ENCODE results near the gene MYL6. TPM values are rescaled to one million over a fixed set of nuclear protein-coding genes. Genes with fewer than 3 reads are reported as not detected.
A peak's percentile ranks its signal among the peaks of the same experiment; 100 is the strongest.

MYL6 gene
- total and polyA plus RNA-seq, 10 of the 15 experiments (the other 5 are each of a cell fraction or from before 2014, with no cell fraction given) = 1,000 to 4,116 (median 1,828) TPM

DNA sequence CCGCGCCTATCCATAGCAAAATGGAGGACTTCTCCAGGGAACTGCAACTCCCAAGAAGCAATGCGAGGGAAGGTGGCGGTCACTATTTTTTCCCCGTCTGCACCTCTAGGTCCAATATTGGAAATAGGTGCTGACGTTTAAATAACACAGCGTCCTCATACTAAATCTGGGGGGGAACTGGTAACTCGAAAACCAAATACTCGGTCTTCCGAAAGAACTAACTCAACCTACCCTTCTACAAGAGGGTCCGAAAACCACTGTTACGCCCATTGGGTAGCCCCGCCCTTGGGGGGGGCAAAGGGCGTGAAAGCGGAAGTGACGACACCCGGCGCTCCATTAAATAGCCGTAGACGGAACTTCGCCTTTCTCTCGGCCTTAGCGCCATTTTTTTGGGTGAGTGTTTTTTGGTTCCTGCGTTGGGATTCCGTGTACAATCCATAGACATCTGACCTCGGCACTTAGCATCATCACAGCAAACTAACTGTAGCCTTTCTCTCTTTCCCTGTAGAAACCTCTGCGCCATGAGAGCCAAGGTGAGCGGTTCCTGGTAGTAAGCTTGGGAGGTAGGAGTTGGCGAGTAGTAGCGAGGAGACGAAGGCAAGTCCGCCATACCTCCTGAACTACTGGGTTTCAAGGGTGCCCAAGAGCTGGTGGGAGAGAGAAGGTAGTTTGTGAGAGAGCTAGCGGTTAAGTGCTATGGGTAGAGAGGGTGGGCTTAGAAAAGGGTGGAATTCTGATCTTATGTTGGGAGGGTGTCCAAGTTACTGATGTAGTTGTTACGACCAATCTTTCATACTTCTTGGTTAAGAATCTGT, 41.7 kb upstream of the MYL6 start, which contains the start of gene RPL41 (continued):
- TF ChIP-seq BRCA1 (IDR thresholded peaks at IDR 0.05; ENCODE audit: low read depth, low read length) (no peak), SREBF1 (IDR thresholded peaks at IDR 0.05; ENCODE audit: low read length) (0 out of 2 replicates have a peak, but pooled peaks have one; percentile 47), ZNF384 (IDR thresholded peaks at IDR 0.05; ENCODE audit: borderline replicate concordance, low read depth, low read length) (no peak), FOXM1 (IDR thresholded peaks at IDR 0.05; ENCODE audit: low read depth, low read length) (peak; percentile 85), BHLHE40 (IDR thresholded peaks at IDR 0.05; ENCODE audit: borderline replicate concordance in 1 of 2, low read depth in 2 of 2, low read length in 1 of 2) (peak in 1 of 2 experiments; percentile 36; a peak in 2 of 4 replicates), POLR2A (IDR thresholded peaks at IDR 0.05; ENCODE audit: low read depth, low read length) (peak; percentile 100), BACH1 (IDR thresholded peaks at IDR 0.05; ENCODE audit: borderline replicate concordance) (peak; percentile 68), YY1 (IDR thresholded peaks at IDR 0.05; ENCODE audit: low read depth, low read length) (peak; percentile 96), TBL1XR1 (IDR thresholded peaks at IDR 0.05; ENCODE audit: low read depth, low read length) (peak; percentile 62; the same call in 1 of the 2 replicates), NFXL1 (IDR thresholded peaks at IDR 0.05; ENCODE audit: borderline replicate concordance) (no peak), SUPT20H (IDR thresholded peaks at IDR 0.05; ENCODE audit: borderline replicate concordance, control insufficient read depth, low read depth, low read length) (no peak), MEF2B (IDR thresholded peaks at IDR 0.05; ENCODE audit: partially characterized antibody, poor library complexity, severe bottlenecking) (peak; percentile 17), NFYA (IDR thresholded peaks at IDR 0.05; ENCODE audit: borderline replicate concordance, low read depth, low read length) (no peak), ZNF207 (IDR thresholded peaks at IDR 0.05; ENCODE audit: borderline replicate concordance) (peak; percentile 82; the same call in 1 of the 2 replicates)
- TF ChIP-seq, protein P1, sequence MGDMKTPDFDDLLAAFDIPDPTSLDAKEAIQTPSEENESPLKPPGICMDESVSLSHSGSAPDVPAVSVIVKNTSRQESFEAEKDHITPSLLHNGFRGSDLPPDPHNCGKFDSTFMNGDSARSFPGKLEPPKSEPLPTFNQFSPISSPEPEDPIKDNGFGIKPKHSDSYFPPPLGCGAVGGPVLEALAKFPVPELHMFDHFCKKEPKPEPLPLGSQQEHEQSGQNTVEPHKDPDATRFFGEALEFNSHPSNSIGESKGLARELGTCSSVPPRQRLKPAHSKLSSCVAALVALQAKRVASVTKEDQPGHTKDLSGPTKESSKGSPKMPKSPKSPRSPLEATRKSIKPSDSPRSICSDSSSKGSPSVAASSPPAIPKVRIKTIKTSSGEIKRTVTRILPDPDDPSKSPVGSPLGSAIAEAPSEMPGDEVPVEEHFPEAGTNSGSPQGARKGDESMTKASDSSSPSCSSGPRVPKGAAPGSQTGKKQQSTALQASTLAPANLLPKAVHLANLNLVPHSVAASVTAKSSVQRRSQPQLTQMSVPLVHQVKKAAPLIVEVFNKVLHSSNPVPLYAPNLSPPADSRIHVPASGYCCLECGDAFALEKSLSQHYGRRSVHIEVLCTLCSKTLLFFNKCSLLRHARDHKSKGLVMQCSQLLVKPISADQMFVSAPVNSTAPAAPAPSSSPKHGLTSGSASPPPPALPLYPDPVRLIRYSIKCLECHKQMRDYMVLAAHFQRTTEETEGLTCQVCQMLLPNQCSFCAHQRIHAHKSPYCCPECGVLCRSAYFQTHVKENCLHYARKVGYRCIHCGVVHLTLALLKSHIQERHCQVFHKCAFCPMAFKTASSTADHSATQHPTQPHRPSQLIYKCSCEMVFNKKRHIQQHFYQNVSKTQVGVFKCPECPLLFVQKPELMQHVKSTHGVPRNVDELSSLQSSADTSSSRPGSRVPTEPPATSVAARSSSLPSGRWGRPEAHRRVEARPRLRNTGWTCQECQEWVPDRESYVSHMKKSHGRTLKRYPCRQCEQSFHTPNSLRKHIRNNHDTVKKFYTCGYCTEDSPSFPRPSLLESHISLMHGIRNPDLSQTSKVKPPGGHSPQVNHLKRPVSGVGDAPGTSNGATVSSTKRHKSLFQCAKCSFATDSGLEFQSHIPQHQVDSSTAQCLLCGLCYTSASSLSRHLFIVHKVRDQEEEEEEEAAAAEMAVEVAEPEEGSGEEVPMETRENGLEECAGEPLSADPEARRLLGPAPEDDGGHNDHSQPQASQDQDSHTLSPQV (IDR thresholded peaks at IDR 0.05) = no peak
- TF ChIP-seq, protein P2, sequence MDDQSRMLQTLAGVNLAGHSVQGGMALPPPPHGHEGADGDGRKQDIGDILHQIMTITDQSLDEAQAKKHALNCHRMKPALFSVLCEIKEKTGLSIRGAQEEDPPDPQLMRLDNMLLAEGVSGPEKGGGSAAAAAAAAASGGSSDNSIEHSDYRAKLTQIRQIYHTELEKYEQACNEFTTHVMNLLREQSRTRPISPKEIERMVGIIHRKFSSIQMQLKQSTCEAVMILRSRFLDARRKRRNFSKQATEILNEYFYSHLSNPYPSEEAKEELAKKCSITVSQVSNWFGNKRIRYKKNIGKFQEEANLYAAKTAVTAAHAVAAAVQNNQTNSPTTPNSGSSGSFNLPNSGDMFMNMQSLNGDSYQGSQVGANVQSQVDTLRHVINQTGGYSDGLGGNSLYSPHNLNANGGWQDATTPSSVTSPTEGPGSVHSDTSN (IDR thresholded peaks at IDR 0.05; ENCODE audit: insufficient replicate concordance, low read depth, low read length) = peak; percentile 29
